ENCODE data around the gene HSD17B3. TPM values are rescaled to one million over a fixed set of nuclear protein-coding genes. Genes with fewer than 3 reads are reported as not detected.
"Not testable (repeated sequence)": the region's sequence is repeated elsewhere in the genome, so short reads cannot be mapped to it uniquely, and the experiment has no call there.

The HSD17B3 gene
- total RNA-seq, 1 donor from 2014 or later: not detected

DNA sequence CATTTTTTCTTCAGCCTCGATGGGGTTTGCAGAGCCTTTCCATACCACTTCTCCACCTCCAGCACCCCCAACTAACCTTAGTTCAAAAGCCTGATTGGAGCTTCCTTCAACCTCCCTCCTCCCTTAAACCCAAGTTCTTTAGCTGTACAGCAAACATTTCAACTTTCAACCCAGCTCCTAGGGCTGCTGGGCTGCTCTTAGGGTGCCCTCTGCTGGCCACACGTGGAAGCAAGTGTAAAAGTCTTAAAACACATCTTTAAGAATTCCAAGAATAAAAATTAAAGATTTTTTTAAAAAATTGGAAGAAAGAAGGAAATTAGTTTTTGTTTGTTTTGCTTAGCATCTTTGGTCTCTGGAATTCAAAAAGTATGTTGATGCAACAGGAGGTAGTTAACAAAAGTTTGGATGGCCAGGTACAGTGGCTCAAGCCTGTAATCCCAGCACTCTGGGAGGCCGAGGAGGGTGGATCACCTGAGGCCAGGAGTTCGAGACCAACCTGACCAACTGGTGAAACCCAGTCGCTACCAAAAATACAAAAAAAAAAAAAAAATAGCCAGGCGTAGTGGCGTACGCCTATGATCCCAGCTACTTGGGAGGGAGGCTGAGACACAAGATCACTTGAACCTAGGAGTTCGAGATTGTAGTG, 15.5 kb upstream of the HSD17B3 start:
- FAIRE-seq (peak; percentile 84), DNase-seq (ENCODE audit: low spot score in 2 of 2) (peak; percentile 19 to 49)

GRCh38 chr9:96309850-96310249, 7.9 kb upstream of the HSD17B3 start:
- no peak for DNase-seq (ENCODE audit: low spot score in 2 of 2)
- no peak for FAIRE-seq

- FAIRE-seq; DNase-seq (ENCODE audit: low spot score in 2 of 2): not testable (repeated sequence)
Measured at GRCh38 chr9:96306958-96307357, 5.0 kb upstream of the HSD17B3 start.

- FAIRE-seq: no peak
- DNase-seq (ENCODE audit: low spot score in 2 of 2): no peak
Measured at GRCh38 chr9:96305171-96305570, 3.2 kb upstream of the HSD17B3 start.

DNA sequence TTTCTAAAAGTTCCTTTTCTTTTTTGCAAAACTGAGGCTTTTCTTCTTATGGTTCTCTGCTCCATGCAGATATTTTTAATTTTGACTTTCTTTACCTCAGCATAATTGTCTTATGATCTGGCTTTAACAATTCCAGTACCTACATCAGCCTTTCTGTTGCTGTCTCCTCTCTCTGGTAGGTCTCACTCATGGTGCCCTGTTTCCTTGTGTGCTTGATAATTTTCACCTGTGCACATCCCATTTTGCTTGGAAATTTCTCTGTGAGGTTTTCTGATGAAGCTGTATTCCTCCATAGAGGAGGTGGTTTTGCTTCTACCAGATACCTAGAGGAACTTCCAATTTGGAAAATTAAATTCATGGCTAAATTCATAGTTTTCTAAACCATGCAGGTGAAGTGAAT, 2.3 kb upstream of the HSD17B3 start:
- DNase-seq (ENCODE audit: low spot score in 2 of 2) (no peak), FAIRE-seq (no peak)

DNA sequence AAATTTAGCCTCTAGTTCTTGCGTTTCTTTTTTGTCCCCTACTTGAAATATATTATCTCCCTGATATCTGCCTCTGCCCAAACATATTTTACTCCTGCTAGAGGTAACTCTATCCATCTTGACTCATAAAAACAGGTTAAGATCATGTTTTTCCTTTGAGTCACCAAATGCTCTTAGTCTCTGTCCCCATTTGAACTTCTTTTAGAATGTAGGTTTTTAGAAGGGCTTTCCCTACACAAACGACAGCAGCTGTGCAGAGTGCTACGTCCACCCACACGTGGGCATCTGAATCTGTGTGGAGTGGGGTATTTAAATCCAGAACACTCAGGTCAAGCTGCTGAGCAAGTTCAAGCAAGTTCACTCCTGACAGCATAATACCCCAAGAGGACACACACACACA, 2.2 kb downstream of the HSD17B3 start:
- DNase-seq (ENCODE audit: low spot score in 2 of 2) (no peak), FAIRE-seq (no peak)

- FAIRE-seq: no peak
- DNase-seq (ENCODE audit: low spot score in 2 of 2): no peak
Measured at GRCh38 chr9:96294159-96294545, 7.8 kb downstream of the HSD17B3 start.

DNA sequence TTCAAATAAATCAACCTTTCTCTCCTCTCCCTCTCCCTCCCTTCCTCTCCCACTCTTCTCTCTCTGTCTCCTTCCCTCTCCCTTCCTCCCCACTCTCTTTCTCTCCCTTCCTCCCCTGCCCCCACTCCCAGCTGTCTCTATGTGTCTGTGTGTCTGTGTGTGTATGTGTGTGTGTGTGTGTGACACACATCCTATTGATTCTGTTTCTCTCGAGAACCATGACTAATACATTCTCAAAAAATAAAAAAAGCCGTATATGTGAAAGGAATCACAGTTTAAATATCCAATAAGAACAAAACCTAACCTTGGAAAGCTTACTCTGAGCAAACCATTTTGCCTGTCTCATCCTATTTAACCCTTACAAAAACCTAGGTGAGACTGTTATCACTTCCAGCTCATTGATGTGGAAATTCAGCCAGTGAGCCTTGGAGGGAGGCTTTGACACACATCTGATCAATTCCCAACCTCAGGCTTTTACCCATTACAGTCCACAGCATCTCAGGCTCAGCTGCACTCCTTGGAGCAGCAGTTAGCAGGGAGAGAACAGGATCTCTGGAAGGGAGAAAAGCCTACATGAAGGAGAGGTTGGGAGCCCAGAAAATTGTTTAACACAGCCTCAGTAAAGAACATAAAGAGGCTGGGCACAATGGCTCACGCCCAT, 8.3 kb downstream of the HSD17B3 start:
- FAIRE-seq: no peak
- no peak for DNase-seq (ENCODE audit: low spot score in 2 of 2)

DNA sequence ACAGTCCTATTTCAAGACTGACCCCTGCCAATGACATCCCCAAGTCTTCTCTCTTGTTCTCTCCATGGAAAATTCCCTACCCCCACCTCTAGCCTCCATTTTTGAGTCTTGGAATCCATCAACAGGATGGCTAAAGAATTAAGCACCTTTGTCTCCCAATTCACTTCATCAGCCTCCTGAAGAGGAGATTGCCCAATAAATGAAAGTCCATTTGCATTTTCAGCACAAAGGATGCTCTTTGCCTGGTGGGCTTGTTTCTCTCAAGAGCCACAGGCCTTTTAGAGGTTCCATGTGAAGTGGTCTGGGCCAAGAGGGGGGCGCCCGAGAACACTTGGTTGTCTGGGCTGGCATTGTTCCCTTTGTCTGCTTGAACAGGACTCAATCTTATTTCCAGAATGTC, 12.6 kb downstream of the HSD17B3 start:
- no peak for FAIRE-seq
- no peak for DNase-seq (ENCODE audit: low spot score in 2 of 2)

DNA sequence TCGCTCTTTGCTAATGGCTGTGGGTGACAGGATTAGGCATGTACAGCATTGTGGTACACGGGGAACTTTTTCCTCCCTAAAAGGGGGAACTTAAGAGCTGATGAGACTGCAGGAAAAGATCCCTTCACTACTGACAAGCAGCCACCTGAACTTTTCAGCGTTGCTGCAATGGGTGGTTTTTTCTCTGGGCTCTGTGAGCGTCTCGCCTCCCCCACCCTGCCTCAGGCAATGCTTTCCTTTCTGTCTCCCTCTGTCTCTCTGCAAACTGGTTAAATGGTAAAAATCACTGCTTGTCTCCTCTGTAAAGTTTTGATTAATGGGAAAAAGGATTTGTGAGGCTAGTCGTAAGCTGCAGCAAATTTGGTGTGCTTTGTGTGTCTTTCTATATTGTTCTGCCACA, 20.3 kb downstream of the HSD17B3 start:
- no peak for DNase-seq (ENCODE audit: low spot score in 2 of 2)
- no peak for FAIRE-seq

- FAIRE-seq (no peak), DNase-seq (ENCODE audit: low spot score in 2 of 2) (no peak)
Measured at GRCh38 chr9:96279932-96280331, 22.0 kb downstream of the HSD17B3 start.

DNA sequence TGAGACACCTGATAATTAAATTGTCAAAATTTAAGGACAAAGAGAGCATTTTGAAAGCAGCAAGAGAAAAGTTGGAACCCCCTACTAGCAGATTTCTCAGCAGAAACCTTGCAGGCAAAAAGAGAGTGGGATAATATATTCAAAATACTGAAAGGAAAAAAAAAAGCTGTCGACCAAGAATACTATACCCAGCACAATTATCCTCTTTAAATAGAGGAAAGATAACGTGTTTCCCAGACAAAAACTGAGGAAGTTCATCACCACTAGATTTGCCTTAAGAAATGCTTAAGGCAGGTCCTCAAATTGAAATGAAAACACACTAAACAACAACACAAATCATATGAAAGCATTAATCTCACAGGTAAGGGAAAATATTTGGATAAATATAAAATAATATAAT, 27.0 kb downstream of the HSD17B3 start:
- no peak for FAIRE-seq
- no peak for DNase-seq (ENCODE audit: low spot score in 2 of 2)

- FAIRE-seq (no peak), DNase-seq (ENCODE audit: low spot score in 2 of 2) (no peak)
Measured at GRCh38 chr9:96270236-96270744, 31.7 kb downstream of the HSD17B3 start.

- no peak for DNase-seq (ENCODE audit: low spot score in 2 of 2)
Measured at GRCh38 chr9:96258967-96259366, 43.0 kb downstream of the HSD17B3 start.

DNA sequence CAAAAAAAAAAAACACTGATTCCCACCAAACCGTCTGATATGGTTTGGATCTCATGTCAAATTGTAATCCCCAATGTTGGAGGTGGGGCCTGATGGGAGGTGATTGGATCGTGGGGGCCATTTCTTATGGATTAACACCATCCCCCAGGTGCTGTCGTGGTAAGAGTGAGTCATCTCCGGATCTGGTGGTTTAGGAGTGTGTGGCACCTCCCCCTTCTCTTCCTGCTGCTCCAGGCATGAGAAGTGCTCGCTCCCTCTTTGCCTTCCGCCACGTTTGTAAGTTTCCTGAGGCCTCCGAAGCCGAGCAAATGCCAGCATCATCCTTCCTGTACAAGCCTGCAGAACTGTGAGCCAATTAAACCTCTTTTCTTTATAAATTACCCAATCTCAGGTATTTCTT, 45.2 kb downstream of the HSD17B3 start:
- DNase-seq (ENCODE audit: low spot score in 2 of 2) (no peak), FAIRE-seq (no peak)

More at GRCh38 chr9:96258967-96259366, 43.0 kb downstream of the HSD17B3 start:
- no peak for FAIRE-seq

- DNase-seq (ENCODE audit: low spot score in 2 of 2) (no peak), FAIRE-seq (no peak)
Measured at GRCh38 chr9:96255698-96256097, 46.3 kb downstream of the HSD17B3 start.

GRCh38 chr9:96253059-96253696, 48.8 kb downstream of the HSD17B3 start:
- no peak for FAIRE-seq
- no peak for DNase-seq (ENCODE audit: low spot score in 2 of 2)

GRCh38 chr9:96251451-96251850, 50.5 kb downstream of the HSD17B3 start:
- DNase-seq (ENCODE audit: low spot score in 2 of 2) (no peak), FAIRE-seq (no peak)

DNA sequence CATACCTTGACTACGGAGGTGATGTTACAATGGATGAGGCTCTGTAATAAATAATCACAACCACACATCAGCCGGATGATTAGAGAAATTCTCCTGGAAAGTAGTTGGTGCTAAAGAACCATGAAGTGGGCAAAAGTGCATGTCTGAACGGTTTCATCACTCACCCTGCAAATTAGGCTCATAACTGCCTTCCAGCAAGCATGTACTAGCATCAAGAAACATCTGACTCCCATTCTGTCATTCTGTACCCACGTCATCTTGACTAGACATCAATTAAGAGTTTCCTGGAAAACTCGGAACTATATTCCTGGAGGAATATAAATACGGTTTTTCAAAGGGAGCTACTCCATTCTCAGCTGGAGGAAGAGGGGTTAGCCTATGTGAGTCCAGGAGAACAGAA, 52.2 kb downstream of the HSD17B3 start:
- FAIRE-seq (no peak), DNase-seq (ENCODE audit: low spot score in 2 of 2) (no peak)

GRCh38 chr9:96246267-96246671, 55.7 kb downstream of the HSD17B3 start:
- FAIRE-seq: no peak
- no peak for DNase-seq (ENCODE audit: low spot score in 2 of 2)

DNA sequence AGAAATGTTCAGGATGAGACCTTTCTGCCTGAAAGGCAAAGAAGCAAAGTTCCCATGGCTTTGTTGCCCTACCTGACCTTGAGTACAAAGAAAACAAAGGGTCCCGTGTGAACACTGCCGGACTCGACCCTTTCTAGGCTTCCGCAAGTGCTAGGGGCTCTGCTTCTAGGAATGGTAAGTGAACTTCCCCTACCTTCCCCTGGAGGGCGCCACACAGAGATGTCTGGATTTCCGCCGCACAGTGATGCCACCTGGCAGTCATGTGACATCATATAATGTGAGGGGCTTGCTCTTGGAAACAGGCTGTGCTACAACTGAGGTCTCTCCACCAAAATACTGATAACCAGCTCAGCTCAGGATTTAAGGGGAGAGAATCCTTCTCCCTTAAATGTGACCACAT, 56.6 kb downstream of the HSD17B3 start:
- no peak for DNase-seq (ENCODE audit: low spot score in 2 of 2)
- no peak for FAIRE-seq

DNA sequence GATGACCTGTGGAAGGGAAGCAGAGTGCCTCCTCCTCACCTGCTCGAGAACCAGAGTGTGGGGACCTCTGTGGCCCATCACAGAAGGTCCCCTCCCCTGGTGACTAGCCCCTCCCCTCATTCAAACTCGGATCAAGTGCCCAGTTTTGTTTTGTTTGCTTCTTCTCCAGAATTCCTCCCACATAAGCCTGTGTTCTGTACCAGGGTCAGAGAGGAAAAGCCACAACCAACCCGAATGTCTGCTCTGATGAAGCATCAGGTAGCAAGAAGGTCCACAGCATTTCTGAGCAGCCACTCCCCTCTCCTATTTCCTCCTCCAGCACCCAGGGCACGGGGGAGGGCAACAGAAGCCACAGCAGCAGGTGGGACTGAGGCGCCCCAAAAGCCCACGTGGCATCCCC, 58.2 kb downstream of the HSD17B3 start:
- DNase-seq (ENCODE audit: low spot score in 2 of 2) (no peak), FAIRE-seq (no peak)

All from frontal cortex (tissue), 4 donors.